Measurements from ENCODE around the gene BCAP29. TPM values are rescaled to one million over a fixed set of nuclear protein-coding genes. Genes with fewer than 3 reads are reported as not detected.

The BCAP29 gene
- total RNA-seq, 1 donor from 2014 or later, result 62.2 TPM

DNA sequence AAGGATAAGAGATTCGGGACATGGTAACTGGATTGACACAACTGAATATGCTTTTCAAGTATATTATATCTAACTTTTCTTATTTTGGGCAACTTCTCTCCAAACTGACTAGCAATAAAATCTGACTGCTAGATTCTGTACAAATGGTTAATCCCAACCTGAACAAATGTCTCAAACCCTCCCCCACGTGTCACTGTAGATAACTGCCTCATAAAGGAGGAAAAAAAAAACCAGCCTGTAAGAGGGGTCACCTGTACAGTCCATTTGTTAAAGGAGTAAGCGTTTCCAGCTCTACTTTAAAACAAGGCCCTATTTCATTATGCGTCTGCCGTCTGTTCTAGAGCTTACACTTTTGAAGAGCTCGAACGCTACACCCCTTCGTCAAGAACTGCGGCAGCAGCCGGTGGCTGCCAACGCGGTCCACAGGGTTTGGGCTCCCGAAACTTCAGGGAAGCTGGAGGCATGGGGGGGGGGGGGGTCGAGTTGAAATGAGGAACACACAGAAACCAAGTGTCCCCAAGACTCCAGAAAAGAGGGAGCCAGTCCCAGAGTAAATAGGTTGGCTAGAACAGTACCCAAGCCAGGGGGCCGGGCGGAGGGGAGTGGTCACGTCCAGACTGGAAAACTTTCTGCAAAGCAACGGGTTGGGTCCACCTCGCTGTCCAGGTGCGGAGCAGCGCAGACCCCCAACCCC is 16.8 kb upstream of the BCAP29 start:
- TF ChIP-seq, protein P1, sequence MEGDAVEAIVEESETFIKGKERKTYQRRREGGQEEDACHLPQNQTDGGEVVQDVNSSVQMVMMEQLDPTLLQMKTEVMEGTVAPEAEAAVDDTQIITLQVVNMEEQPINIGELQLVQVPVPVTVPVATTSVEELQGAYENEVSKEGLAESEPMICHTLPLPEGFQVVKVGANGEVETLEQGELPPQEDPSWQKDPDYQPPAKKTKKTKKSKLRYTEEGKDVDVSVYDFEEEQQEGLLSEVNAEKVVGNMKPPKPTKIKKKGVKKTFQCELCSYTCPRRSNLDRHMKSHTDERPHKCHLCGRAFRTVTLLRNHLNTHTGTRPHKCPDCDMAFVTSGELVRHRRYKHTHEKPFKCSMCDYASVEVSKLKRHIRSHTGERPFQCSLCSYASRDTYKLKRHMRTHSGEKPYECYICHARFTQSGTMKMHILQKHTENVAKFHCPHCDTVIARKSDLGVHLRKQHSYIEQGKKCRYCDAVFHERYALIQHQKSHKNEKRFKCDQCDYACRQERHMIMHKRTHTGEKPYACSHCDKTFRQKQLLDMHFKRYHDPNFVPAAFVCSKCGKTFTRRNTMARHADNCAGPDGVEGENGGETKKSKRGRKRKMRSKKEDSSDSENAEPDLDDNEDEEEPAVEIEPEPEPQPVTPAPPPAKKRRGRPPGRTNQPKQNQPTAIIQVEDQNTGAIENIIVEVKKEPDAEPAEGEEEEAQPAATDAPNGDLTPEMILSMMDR (IDR thresholded peaks at IDR 0.05; ENCODE audit: insufficient read depth, low read length, poor library complexity, severe bottlenecking), result no peak
- no peak for DNase-seq (ENCODE audit: low read depth)

DNA sequence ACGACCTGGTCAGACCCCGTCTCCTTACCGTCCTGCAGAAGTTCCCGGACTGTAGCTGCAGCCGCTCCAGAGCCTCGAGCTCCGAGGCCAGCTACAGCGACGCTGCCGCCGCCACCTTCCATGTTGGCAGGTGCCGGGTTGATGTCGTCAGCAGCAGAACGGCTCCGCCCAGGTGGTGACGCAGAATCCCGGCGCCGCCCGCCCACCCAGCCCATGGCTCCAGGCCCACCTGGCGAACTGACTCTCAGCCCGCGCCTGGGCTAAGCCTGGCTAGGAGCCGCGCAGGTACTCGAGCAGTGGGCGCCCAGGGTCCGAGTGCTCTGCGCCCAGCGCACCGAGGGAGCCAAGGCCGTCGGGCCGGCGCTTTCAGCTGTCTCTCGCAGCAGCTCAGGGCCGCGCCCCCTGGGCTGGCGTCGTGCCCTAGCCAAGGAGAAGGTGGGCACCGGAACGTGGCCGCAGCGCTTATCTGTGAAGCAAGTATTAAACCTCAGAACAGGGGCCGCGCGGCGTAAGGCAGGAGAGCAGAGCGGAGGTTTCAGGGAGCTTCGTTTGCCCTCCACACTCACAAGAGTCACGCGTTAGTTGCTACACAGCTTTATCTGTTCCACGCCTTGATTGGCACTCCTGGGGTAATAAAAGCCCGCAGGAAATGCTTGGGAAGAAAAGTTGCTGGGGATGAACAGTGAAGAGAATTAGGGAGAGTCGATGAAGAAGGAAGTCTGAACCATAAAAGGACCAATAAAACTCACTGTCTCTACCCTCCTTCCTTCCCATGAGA is 16.1 kb upstream of the BCAP29 start, which contains the start of the genes COG5 and DUS4L:
TSS of gene COG5 (minus strand) at position 146 of the 778 bp plus-strand sequence. CDS start at position 122, 24 bp downstream.
TSS of gene DUS4L (plus strand) at position 197 of the 778 bp plus-strand sequence. CDS start 3,100 bp downstream, outside the sequence.
- TF ChIP-seq, protein P1 (IDR thresholded peaks at IDR 0.05; ENCODE audit: insufficient read depth, low read length, poor library complexity, severe bottlenecking), result no peak
- DNase-seq (ENCODE audit: low read depth), result no peak
- Histone ChIP-seq H3K36me3 (ENCODE audit: control insufficient read depth, insufficient read depth, low read length) (no peaks in the 10 kb centered on the region), H3K27me3 (ENCODE audit: control insufficient read depth, insufficient read depth, low read length) (no peaks in the 10 kb centered on the region), H3K4me3 (ENCODE audit: low read depth, low read length) (peak within 1 kb of the TSS; percentile 89)

More for the DNA sequence above, 16.8 kb upstream of the BCAP29 start:
- Histone ChIP-seq H3K27me3 (ENCODE audit: control insufficient read depth, insufficient read depth, low read length) (no peaks in the 10 kb centered on the region), H3K4me3 (ENCODE audit: low read depth, low read length) (peak overlapping the region; percentile 89), H3K36me3 (ENCODE audit: control insufficient read depth, insufficient read depth, low read length) (no peaks in the 10 kb centered on the region)

DNA sequence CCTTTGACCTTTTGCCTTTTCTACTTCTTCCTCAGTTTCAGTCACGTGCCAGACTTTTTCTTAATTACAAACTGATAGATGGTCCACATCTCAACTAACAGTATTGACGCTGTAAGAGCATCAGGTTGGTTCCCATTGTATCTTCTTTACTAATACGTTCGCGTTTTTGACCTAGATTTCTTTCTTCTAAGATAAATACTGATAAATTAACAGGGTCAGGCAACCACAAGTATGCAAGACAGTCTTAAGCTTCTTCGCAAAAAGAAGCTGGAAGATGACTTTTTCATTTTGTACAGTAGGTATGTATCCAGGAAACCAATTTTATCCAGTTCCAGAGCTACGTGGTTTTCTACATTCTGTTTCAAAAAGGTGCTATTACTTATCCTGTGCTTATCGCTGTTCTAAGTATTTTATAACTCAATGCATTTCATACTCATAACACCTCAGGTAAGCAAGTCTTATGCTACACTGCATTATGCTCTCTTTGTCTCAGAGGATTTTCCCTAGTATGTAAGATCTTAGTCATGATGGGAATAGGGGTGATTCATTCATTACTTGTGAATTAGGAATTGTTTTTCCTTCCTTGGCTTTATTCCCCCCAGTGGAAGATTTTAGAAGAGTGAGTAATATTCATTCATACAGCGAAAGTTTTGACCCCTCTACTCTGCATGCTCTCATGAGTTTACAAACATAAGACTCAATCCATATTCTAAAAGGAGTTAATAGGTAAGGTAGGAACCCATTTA is 15.3 kb upstream of the BCAP29 start:
- Histone ChIP-seq H3K4me3 (ENCODE audit: low read depth, low read length) (peak overlapping the region; percentile 89), H3K36me3 (ENCODE audit: control insufficient read depth, insufficient read depth, low read length) (no peaks in the 10 kb centered on the region), H3K27me3 (ENCODE audit: control insufficient read depth, insufficient read depth, low read length) (no peaks in the 10 kb centered on the region)
- TF ChIP-seq, protein P1 (IDR thresholded peaks at IDR 0.05; ENCODE audit: insufficient read depth, low read length, poor library complexity, severe bottlenecking), result no peak
- DNase-seq (ENCODE audit: low read depth), result peak; percentile 57

DNA sequence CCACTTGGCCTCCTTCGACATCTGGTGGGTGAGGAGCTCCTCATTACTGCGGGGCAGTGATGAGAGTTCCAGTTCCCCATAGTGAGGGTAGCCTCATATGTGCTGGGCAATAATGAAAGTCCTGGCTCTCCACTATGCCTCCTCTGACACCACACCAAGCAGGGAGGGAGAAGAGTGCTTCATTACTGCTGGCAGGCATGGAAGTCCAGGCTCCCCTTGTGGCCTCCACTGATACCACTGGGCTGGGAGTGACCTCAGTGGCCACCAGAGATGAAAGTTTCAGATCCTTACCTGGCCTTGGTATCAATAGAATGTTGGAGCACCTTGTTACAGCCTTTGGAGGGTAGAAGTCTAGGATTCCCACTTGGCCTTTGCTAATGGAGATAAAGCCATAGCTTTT is 9.7 kb upstream of the BCAP29 start:
- TF ChIP-seq, protein P1 (IDR thresholded peaks at IDR 0.05; ENCODE audit: insufficient read depth, low read length, poor library complexity, severe bottlenecking), result no peak
- no peak for DNase-seq (ENCODE audit: low read depth)
- Histone ChIP-seq H3K36me3 (ENCODE audit: control insufficient read depth, insufficient read depth, low read length) (no peaks in the 10 kb centered on the region), H3K27me3 (ENCODE audit: control insufficient read depth, insufficient read depth, low read length) (no peaks in the 10 kb centered on the region), H3K4me3 (ENCODE audit: low read depth, low read length) (no peak overlapping the region)

DNA sequence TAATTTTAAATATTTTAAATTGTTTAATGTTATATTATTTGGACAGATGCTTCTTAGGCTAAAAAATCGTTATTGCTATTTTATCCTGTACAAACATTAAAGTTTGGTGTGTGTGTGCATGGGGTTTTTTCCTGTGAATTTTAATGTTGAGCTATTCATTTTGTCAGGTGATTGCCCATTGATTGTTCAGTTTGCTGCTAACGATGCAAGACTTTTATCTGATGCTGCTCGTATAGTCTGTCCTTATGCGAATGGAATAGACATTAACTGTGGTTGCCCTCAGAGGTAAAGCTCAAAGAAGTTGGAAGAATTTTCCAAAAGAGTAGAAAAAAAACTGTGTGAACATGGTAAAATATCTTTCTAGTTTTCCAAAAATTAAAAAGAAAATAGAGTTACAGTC is 6.5 kb upstream of the BCAP29 start:
- DNase-seq (ENCODE audit: low read depth), result no peak
- no peaks in the 10 kb centered on the region for H3K27me3 ChIP-seq (ENCODE audit: control insufficient read depth, insufficient read depth, low read length)
- no peak overlapping the region for H3K4me3 ChIP-seq (ENCODE audit: low read depth, low read length)
- TF ChIP-seq, protein P1 (IDR thresholded peaks at IDR 0.05; ENCODE audit: insufficient read depth, low read length, poor library complexity, severe bottlenecking), result no peak
- no peaks in the 10 kb centered on the region for H3K36me3 ChIP-seq (ENCODE audit: control insufficient read depth, insufficient read depth, low read length)
